Activated T-cell treated with anti-CD3 and anti-CD28 coated beads for 24 hours (primary cell): Measurements from ENCODE around the gene EEF1AKMT1.
"Not testable (repeated sequence)": the region's sequence is repeated elsewhere in the genome, so short reads cannot be mapped to it uniquely, and the experiment has no call there.

Source experiments
- DNase-seq: peaks from one replicate; pipeline ENCODE4 v3.0.0-alpha.2; 2020; ENCODE audit warnings: low read depth

Gene EEF1AKMT1

GRCh38 chr13:20696073-20696472, 77.7 kb downstream of the EEF1AKMT1 start:
- no peak for DNase-seq

DNA sequence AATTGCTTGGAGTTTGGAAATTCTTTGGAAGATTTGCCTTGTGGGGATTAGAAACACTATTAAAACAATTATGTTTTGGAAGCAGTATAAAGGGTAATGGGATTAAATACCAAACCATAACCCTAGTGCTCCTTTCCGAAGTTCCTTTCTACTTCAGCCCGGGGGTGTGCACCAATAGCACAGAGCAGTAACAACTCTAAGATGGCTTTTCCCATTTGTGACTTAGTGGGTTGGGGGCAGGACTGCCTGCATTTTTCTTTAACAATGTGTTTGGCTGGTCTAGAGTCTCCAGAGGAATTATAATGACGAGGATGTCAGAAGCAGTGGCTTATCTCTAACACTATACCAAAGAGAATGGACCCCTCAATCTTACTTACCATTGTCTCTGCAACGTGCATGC, 82.1 kb downstream of the EEF1AKMT1 start:
- no peak for DNase-seq

DNA sequence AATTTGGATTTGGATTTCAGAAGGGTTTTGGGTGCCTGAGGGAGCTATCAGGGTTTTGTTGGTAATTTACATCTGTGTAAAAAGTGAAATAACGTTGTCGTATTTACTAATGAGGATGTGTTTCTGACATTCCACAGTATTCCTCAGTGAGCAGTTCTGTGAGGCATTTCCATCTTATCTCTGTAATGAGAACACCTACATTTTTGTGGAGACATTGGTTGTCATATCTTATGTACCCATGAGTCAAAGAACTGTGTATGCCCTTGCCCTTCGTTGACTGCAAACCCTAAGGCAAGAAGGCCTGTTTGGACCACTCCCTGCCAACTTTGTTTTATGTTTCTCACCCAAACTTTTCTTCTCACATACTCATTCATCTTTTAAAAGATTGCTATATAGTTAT, 84.5 kb downstream of the EEF1AKMT1 start:
- DNase-seq: no peak

- DNase-seq: no peak
These were observed 86.7 kb downstream of the EEF1AKMT1 start for GRCh38 chr13:20686863-20687579.

- DNase-seq: no peak
These were observed 87.6 kb downstream of the EEF1AKMT1 start for GRCh38 chr13:20686167-20686566.

- no peak for DNase-seq
These were observed 88.7 kb downstream of the EEF1AKMT1 start for GRCh38 chr13:20685092-20685491.

DNA sequence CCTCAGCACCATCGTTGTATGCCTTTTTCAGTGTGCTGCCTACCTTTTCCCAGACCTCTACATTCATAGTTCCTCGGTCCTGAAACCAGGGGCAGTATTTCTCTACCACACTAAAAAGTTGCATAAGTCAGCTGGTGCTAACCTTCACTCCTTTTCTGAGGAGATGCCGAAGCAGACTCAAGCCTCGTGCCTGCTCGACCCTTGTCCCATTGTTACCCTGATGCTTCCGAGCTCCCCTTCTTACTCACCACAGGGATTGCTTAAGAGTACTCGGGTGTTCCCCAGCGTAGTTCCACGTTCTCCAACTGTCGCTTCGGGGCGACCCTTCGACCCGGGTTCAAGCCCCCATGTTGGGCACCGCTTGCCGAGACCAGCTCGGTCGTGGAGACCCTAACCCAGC, 89.2 kb downstream of the EEF1AKMT1 start:
- no peak for DNase-seq

GRCh38 chr13:20684041-20684440, 89.7 kb downstream of the EEF1AKMT1 start:
- DNase-seq: no peak

DNA sequence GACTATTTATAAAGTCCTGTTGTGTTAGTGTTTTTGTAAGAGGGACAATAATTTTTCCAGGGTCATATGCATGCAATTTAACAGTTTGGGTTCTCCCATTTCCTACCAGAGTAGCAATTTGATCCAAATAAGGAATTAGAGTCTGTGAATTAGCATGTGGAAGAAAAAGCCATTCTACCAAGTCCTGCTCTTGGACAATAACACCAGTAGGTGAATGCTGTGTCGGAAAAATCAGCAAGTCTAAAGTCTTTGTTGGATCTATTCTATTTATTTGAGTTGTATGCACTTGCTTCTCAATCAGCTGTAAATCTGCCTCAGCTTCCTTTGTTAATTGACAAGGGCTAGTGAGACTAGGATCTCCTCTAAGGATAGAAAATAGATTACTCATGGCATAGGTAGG, 91.7 kb downstream of the EEF1AKMT1 start:
- DNase-seq: no peak

- not testable (repeated sequence) for DNase-seq
These were observed 92.3 kb downstream of the EEF1AKMT1 start for GRCh38 chr13:20681481-20681880.

DNA sequence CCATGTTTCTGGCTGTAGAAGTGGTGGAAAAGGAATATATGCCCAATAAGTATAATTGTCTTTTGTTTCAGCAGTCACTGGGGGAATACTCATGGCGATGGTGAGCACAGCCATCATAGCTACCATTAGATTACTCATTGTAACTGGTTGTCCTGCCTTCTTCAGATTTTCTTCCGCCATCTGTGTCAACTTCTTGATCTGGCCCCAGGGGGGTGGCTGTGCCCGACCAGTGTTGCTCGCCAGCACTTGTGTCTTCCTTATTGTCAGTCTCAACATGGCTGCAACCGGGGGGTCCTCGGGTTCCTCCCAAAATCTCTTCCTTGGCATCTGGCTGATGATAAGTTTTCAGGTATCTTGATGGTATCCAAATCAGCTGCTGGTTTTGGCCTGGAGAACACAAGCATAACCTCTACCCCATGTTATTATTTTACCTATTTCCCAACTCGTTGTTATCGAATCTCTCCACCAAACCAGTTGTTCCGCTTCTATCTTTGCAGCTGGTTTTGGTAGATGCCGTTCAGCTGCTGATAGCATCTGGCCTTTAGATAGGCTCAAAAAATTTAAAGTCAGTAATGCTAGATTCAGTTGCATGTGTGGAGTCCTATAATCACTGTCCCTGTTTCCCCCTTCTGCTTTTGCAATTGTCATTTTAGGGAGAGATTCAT, 93.2 kb downstream of the EEF1AKMT1 start:
- no peak for DNase-seq

DNA sequence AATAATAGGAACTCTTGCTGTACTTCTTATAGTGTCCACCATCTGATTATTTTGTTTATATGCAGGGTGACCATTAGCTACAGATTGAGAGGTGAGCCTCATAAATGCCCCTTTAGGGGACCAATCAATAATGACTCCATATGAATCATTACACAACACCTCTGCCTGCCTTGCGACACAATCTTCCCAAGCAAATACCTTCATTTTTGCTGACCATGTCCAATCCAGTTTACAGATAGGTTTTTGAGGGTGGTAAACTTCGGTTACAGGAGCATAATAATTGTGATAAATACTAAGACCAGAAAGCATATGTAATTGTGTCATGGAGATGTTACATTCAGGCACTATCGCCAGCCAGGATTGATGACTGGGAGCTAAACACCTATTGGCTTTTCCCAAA, 93.9 kb downstream of the EEF1AKMT1 start:
- no peak for DNase-seq
